Tibial artery (tissue), 4 donors: ENCODE results near the gene FOXJ3.

Experiments
- DNase-seq, 2 donors: peaks; one replicate each; pipeline ENCODE4 v3.0.0-alpha.2; 2019
- H3K27ac ChIP-seq, 2 donors: fragments of 200-600 bp; sonication (generic) in 1 of 2; 1 replicate in 1 of 2; 2 replicates in 1 of 2; pipeline ENCODE4 v1.5.1; 2018 to 2019; ENCODE audit warnings: mild to moderate bottlenecking in 1 of 2
- H3K27me3 ChIP-seq, 2 donors: fragments of 200-600 bp; sonication (generic) in 1 of 2; one replicate each; pipeline versions ENCODE4 v1.5.1 to v1.6.0; 2016 to 2019
- H3K36me3 ChIP-seq, 3 donors: fragments of 200-600 bp; sonication (generic) in 2 of 3; one replicate each; pipeline ENCODE4 v1.5.1; 2016 to 2019; ENCODE audit warnings: mild to moderate bottlenecking in 2 of 3
- H3K4me1 ChIP-seq, 4 donors: fragments of 200-600 bp; sonication (generic) in 2 of 4; 1 replicate in 3 of 4; 2 replicates in 1 of 4; pipeline ENCODE4 v1.5.1; 2016 to 2019
- H3K4me3 ChIP-seq, 2 donors: fragments of 200-600 bp; sonication (generic) in 1 of 2; 1 replicate in 1 of 2; 2 replicates in 1 of 2; pipeline ENCODE4 v1.5.1; 2018 to 2019; ENCODE audit warnings: mild to moderate bottlenecking in 2 of 2
- H3K9me3 ChIP-seq, 3 donors: fragments of 200-600 bp; sonication (generic) in 1 of 3; one replicate each; pipeline ENCODE4 v1.5.1; 2016 to 2019
- CTCF ChIP-seq, 2 experiments: fragments of 200-600 bp in 1 of 2; fragments of 450-650 bp in 1 of 2; IDR thresholded peaks; one replicate each; pipeline ENCODE4 v1.5.1; 2017 to 2019; ENCODE audit warnings: antibody characterized with exemption in 2 of 2, mild to moderate bottlenecking in 1 of 2, moderate library complexity in 1 of 2
- intact Hi-C: fragments of 100-400 bp; cut with DNase I; formaldehyde crosslinking; loops from one replicate; pipeline ENCODE4 v1.15.0; 2023; ENCODE audit warnings: low total_unique reads

Gene FOXJ3

DNA sequence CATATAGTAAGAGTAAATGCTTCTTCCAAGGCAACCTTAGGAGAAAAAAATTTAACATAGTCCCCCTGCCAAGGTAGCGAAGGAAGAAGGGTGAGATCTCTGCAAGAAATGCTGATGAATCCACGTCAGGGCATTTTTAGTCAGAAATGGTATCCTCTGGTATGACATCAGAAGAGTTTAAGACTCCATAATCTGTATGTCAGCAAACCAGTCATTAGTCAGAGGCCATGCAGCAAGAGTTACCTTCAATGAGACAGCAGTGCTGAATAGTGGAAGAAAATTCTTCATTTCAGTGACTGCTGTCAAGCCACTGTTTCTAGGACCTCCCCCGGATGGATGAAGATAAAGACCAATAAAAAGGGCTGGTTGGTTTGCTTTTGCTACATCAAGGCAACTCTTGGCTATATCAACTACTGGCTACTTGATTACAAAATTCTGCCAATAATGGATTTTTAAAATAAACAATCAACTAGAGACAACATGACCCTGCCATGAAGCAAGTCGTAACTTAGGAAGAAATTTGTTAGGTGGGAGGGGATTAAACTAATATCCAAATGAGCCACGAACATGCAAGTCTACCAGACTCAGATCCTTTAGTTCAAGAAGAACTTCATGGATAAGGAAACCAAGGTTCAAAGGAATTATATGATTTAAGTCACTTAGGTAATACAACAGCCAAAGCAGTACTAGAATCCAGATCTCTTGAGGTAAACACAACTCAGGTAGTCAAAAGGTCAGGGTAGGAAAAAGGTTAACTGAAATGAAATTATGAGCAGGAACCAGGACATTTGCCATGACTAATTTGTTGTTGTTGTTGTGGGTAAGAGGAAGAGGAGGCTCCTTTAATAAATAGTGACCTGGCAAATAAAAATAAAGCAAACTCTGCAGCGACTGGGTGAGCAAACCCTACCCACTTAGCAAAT is 144.8 kb downstream of the FOXJ3 start:
- H3K36me3 ChIP-seq, result peaks cover 6 to 60% (median 40%) of the 10 kb centered on the region in 3 donors
- H3K27me3 ChIP-seq, result no peaks in the 10 kb centered on the region
- TF ChIP-seq CTCF (IDR thresholded peaks at IDR 0.05), result no peak
- intact Hi-C loops, result no loop called here
- no peaks in the 10 kb centered on the region for H3K9me3 ChIP-seq
- no peak overlapping the region for H3K4me3 ChIP-seq
- no peaks in the 10 kb centered on the region for H3K4me1 ChIP-seq
- DNase-seq, result no peak
- H3K27ac ChIP-seq, result no peak overlapping the region

GRCh38 chr1:42186152-42186551 is 148.9 kb downstream of the FOXJ3 start:
- intact Hi-C loops, result no loop called here
- Histone ChIP-seq H3K9me3 (no peaks in the 10 kb centered on the region), H3K27ac (no peak overlapping the region), H3K4me3 (no peak overlapping the region), H3K36me3 (peaks cover 7 to 44% (median 35%) of the 10 kb centered on the region in 3 donors), H3K4me1 (no peaks in the 10 kb centered on the region), H3K27me3 (no peaks in the 10 kb centered on the region)
- no peak for TF ChIP-seq CTCF (IDR thresholded peaks at IDR 0.05)
- DNase-seq, result no peak

DNA sequence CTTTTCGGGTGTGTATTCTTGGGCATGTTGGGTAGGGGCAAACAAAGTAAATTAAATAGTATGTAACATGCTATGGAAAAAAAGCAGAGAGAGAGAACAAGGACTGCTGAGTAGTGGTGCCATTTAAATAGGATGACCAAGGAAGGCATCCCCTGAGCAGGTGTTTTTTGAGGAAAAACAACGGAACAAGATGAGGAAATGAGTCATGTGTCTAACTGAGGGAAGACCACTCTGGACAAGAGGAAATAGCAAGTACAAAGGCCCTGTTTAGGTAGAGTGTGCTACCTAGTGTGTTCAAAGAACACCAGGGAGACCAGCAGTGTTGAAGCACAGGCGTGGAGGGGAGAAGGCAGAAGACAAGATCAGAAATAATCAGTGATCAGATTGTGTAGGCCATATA is 150.4 kb downstream of the FOXJ3 start:
- Histone ChIP-seq H3K4me3 (no peak overlapping the region), H3K27ac (no peak overlapping the region), H3K4me1 (peaks cover 0 to 8% (median 3%) of the 10 kb centered on the region in 4 donors), H3K36me3 (peaks cover 4 to 41% (median 35%) of the 10 kb centered on the region in 3 donors), H3K27me3 (no peaks in the 10 kb centered on the region), H3K9me3 (no peaks in the 10 kb centered on the region)
- intact Hi-C loops, result no loop called here
- no peak for TF ChIP-seq CTCF (IDR thresholded peaks at IDR 0.05)
- DNase-seq, result no peak

DNA sequence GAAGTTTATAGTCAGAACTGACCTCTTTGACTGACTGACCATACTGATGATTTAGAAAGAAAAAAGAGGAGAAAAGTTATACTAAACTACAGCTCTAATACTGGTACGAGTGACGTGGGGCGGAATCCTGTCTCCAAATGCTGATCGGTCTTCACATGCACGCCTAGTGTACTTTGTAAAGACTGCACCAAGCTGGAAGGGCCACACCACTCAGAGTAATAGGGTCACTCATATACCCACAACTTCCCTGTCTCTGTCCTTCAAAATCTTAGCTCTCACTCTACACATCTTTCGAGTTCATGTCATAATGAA is 151.1 kb downstream of the FOXJ3 start:
- H3K4me1 ChIP-seq, result peaks cover 0 to 14% (median 5%) of the 10 kb centered on the region in 4 donors
- H3K36me3 ChIP-seq, result peaks cover 4 to 35% (median 30%) of the 10 kb centered on the region in 3 donors
- no peaks in the 10 kb centered on the region for H3K9me3 ChIP-seq
- TF ChIP-seq CTCF (IDR thresholded peaks at IDR 0.05), result no peak
- intact Hi-C loops, result no loop called here
- H3K27ac ChIP-seq, result no peak overlapping the region
- H3K27me3 ChIP-seq, result no peaks in the 10 kb centered on the region
- DNase-seq, result no peak
- no peak overlapping the region for H3K4me3 ChIP-seq

- no peaks in the 10 kb centered on the region for H3K27me3 ChIP-seq
- peaks cover 0 to 19% (median 5%) of the 10 kb centered on the region in 4 donors for H3K4me1 ChIP-seq
- H3K27ac ChIP-seq, result no peak overlapping the region
- TF ChIP-seq CTCF (IDR thresholded peaks at IDR 0.05), result no peak
- intact Hi-C loops, result no loop called here
- DNase-seq, result no peak
- H3K36me3 ChIP-seq, result peaks cover 4 to 30% (median 25%) of the 10 kb centered on the region in 3 donors
- H3K4me3 ChIP-seq, result no peak overlapping the region
- H3K9me3 ChIP-seq, result no peaks in the 10 kb centered on the region
These were observed 151.7 kb downstream of the FOXJ3 start for GRCh38 chr1:42183210-42183956.
